HG03060 (cell line): ENCODE measurements around the gene CNTN1.
A peak's percentile ranks its signal among the peaks of the same experiment; 100 is the strongest.

Source experiments
- ATAC-seq: cut with Tn5 transposase; IDR thresholded peaks from one replicate; pipeline ENCODE4 v1.9.1; 2021; ENCODE audit warnings: low read depth, moderate number of reproducible peaks; ENCODE audit not compliant: unreplicated experiment

The CNTN1 gene

DNA sequence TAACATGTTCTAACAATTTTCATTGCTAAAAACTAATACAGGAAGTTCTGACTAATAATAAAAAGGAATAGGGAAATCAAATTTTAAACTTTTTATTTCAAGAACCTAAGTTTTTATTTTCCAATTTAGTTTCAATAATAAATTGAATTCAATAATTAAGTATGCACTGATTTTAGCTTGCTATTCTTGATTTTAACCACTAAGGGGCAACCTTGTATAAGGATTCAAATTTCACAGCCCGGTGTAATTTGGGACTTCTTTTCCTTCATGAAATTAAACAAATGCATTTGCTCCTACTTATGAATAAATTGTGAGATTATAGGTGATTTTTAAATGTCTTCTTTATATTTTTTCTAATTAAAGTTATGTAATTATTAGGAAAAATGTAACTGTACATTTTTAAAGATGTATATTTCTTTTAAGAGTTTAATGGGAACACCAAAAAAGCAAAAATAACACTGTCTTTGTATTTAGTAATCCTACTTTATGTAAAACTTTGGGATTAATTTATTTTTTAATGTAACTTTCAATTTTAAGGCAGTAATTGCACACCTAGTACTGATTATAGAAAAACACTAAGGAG, 254.5 kb downstream of the CNTN1 start:
- ATAC-seq = peak; percentile 49

DNA sequence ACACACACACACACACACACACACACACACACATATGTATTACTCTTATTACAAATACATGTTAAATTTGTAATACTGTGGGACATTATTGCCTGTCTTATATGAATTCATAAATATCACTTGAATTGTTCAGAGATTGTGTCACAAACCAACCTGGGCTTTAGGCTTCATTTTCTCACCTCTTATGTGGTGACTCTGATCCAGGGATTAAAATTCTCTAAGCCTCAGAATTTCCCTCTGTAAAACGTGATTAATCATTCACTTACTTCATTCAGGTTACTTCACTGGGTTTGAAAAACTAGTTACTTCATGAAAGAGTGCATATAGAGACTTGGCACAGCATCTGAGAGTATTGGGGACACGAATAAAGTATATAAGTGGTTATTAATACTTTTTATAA, 255.6 kb downstream of the CNTN1 start:
- ATAC-seq = no peak

GRCh38 chr12:40953076-40953475, 260.8 kb downstream of the CNTN1 start:
- ATAC-seq = no peak

DNA sequence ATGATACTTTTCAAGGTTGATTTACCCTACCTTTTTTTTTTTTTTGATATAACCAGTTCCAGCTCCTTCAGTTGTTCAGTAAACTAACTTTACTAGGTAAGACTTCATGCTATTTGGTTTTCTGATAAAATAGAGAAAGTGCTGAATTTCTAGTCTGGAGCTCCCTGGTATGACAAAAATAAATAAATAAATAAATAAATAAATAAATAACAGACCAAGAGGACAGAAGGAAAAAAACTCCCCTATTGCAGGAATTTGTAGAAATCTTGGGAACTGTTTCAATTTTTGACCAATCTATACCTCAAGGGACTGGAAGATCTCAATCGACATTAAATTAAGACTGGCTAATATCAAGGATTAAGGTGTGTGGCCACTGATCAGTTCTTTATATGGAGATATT, 265.2 kb downstream of the CNTN1 start:
- ATAC-seq = no peak

DNA sequence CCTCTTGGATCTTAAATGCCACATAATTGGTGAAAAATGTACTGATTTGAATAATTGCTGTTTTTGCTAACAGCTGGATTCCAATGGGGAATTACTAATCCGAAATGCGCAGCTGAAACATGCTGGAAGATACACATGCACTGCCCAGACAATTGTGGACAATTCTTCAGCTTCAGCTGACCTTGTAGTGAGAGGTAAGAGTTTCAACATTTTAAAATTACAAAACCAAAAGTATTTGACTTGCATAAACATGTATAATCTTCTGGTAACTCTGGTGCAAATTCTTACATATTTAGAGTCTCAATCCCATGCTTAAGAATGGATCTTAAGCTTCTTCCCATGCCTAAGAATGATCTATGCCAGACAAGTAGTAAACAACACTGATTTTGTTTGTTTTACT, 266.8 kb downstream of the CNTN1 start:
- ATAC-seq = no peak

DNA sequence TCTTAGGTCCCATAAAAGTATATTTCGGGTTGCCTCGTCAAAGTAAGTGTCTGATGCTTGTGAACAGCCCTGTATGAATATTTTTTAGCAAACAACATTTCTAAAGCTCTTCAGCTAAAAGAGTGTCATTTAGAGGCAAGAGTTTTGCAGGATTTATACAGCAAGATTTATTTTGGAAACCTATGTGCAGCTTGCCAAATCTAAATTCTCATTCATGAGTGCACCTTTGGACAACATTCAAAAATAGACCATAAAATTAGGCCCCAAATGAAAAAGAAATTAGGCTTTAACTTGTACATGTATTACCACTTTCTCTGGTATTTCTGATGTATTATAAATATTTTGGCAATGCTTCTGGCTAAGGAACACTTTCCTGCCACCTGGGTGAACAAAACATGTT, 271.5 kb downstream of the CNTN1 start:
- no peak for ATAC-seq

GRCh38 chr12:40969796-40970195, 277.6 kb downstream of the CNTN1 start:
- no peak for ATAC-seq

DNA sequence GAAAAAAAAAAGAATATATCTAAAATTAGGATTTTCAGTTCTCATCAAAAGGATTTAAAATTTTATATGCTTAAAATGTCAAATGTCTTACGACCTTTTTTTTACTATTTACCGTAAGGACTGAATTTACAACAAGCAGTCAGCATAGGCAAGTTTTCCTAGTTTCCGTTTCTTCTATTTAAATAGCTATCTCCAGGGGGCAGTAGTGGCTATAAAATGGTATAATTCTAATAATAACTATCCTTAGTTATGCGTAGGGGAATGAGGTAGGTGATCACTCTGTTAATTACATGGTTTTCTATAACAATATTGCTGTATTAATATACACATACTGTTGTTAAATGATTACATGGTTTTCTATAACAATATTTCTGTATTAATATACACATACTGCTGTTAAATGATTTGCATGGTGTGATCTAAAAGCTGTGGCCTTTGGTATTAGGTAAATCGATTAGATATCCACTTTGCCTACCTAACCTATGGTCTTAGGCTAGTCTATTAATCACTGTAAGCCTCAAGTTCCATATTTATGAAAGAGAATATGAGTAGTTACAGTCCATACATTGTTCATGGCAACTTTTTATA, 278.2 kb downstream of the CNTN1 start:
- ATAC-seq = no peak

DNA sequence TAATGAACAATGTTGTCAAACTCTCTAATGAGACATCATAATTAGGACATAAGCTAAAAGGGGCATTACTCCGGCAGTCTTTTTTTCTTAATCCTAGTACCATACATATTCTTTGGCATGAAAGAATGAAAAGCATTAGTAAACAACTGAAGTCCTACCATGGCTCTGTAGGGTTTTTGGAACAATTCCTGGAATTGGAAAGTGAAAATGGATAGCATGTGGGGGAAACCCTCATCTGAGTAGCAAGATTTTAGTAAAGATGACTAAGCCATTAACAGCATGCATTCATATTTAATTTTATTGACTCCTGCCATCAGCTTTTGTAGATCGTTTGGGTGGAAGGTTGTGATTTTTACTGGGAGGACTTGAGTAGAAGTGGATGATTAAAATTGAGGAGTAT, 279.7 kb downstream of the CNTN1 start:
- no peak for ATAC-seq

DNA sequence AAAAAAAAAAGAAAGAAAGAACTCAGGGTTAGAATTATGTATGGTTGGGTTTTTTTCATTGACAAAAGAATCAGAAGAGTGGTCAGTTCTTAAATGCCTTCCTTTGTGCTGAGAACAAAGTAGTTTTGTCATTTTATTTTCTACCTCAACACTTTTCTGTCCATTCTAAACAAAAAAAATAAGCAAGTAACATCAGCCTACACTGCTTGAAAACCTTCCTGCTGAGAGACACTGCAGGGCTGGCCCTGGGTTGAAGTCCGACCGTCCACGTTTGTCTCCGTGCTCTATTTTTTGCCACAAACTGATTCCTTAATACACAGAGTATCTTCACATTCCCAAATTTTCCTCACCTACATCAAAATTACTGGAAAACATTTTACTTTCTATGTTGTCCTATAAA, 284.3 kb downstream of the CNTN1 start:
- ATAC-seq = no peak

GRCh38 chr12:40980427-40980961, 288.3 kb downstream of the CNTN1 start:
- ATAC-seq = no peak

DNA sequence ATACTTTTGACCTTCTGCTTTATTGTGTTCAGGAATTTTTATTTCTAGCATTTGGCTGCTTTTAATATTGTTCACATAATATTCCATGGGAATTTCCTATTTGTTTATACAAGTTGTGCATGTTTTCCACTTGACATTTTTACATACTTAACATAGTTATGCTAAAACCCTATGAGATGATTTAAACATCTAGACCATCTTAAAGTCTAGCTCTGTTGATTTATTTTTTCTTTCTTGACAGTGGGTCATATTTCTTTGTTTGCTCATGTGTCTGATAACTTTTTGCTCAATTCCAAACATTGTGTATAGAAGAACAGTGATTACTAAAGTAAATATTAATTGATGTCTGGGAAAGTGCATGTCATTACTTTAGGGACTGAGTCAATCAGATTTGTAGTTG, 293.8 kb downstream of the CNTN1 start:
- ATAC-seq = no peak

DNA sequence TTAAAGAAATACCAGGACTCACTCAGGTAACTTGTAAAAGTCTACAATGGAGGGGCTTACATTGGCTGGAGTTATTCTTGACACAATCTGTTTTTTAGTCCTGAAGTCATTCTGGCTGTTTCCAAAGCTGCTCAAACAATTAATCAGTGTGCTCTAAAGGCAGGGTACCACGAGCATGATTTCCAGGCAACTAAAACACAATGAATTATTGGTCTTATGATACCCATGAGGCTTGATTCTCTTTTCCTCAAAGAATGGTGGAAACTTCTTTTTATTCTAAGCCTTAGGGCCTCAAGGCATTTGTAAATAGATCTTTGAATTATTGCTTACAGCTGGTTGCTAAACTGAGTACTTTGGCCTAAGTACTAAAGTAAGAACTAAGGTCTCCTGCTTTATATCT, 296.1 kb downstream of the CNTN1 start:
- no peak for ATAC-seq

DNA sequence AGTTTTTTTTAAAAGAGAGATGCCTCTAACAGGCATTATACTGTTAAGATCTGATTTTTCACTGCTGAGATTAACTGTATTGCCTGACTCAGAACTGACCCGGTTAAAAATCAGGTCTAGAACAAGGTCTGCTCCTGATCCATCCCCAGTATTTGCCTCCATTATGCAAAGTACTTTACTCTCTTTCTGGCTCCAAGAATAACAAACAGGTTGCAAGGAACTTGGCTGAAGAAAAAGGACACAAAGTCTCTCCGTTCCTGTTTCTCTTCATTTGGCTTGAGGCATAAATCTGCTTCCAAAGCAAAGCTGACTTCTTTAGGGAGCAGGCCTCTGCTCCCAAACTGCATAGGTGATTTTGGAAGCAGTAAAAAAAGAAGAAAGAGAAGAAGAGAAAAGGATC, 296.6 kb downstream of the CNTN1 start:
- no peak for ATAC-seq

DNA sequence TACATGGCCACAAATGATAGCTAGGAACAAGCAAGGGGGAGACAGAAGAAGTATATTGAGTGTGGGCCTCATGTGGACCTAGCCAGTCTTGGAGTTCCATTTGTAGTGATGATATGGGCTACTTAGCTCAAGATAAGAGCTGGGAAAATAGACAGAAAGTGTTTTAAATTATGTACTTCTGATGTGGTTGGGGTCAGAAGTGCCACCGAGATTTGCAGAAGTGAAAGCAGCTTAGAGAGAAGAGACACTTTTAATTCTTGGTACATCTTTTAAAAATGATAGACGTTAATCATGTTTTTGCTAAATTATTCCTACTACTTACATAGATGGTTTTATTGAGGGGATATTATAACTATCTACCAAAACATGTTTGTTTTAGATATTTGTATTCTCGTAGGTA, 297.5 kb downstream of the CNTN1 start:
- no peak for ATAC-seq

GRCh38 chr12:40992158-40992557, 299.9 kb downstream of the CNTN1 start:
- ATAC-seq = no peak

DNA sequence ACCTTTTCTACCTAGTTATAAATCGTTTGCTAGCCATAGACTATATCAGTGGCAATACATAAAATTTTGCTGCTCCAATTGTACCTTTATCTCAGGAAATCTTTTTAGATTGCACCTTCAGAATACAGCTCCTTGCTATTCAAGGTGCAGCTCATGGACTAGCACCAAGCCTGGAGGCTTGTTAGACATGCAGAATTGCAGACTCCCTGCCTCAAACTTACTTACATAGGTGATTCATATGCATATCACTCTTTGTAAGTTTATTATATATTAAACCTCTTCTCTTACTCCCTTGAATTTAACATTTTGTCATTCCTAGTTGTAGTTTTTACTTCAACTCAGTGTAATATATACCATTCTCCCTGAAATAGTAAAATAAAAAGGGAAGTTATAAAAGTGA, 300.4 kb downstream of the CNTN1 start:
- ATAC-seq = no peak

GRCh38 chr12:40993158-40993557, 300.9 kb downstream of the CNTN1 start:
- ATAC-seq = no peak

DNA sequence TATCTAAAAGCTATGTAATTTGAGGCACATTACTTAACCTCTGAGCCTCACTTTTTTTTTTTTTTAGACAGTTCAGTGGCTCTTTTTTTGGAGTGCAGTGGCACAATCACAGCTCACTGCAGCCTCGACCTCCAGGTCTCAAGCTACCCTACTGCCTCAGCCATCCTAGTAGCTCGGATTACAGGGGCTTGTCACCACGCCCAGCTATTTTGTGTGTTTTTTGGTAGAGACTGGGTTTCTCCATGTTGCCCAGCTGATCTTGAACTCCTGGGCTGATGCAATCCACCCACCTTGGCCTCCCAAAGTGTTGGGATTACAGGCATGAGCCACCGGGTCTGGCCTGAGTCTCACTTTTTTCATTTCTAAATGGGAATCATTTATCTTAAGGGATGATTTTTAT, 303.9 kb downstream of the CNTN1 start:
- no peak for ATAC-seq

GRCh38 chr12:40999210-40999609, 307.0 kb downstream of the CNTN1 start:
- ATAC-seq = no peak

- no peak for ATAC-seq
Observed at GRCh38 chr12:41008472-41008871, 316.2 kb downstream of the CNTN1 start.

DNA sequence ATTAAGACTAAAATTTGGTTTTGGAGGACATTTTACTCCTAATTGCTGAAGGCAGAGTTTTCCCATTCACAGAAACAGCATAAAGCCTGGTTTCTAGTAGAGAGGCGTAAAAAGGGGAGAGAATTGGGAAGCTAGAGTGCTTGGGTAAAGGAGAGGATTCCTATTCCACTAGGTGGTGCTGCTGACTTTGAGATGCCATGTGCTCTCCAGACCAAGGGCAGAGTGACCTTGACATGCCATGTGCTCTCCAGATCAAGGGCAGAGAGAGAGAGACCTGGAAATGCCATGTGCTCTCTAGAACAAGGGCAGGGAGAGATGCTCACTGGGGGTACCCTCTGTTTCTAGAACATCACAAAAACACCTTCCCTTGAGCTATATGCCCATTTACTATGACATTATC, 319.7 kb downstream of the CNTN1 start:
- no peak for ATAC-seq
